Endodermal cell (in vitro differentiated cells): ENCODE measurements around the gene ASCC1. TPM values are rescaled to one million over a fixed set of nuclear protein-coding genes. Genes with fewer than 3 reads are reported as not detected.

Source experiments
- DNase-seq: peaks from one replicate; pipeline ENCODE4 v3.0.0-alpha.2; 2017
- H3K27ac ChIP-seq: 2 replicates; pipeline ENCODE4 v1.5.1; 2013; ENCODE audit warnings: mild to moderate bottlenecking, low read depth, low read length, moderate library complexity
- H3K27me3 ChIP-seq: 2 replicates; pipeline ENCODE4 v1.6.1; 2013; ENCODE audit warnings: mild to moderate bottlenecking, low read length, moderate library complexity; ENCODE audit not compliant: insufficient read depth, control insufficient read depth, poor library complexity, severe bottlenecking
- H3K36me3 ChIP-seq: 2 replicates; pipeline ENCODE4 v1.7.0; 2013; ENCODE audit warnings: mild to moderate bottlenecking, low read length, moderate library complexity; ENCODE audit not compliant: control insufficient read depth, insufficient read depth
- H3K4me1 ChIP-seq: one replicate; pipeline ENCODE4 v1.7.0; 2013; ENCODE audit warnings: low read length; ENCODE audit not compliant: control insufficient read depth, insufficient read depth
- H3K4me3 ChIP-seq: 2 replicates; pipeline ENCODE4 v1.5.1; 2013; ENCODE audit warnings: mild to moderate bottlenecking, low read length, moderate library complexity
- H3K9ac ChIP-seq: 2 replicates; pipeline ENCODE4 v1.6.1; 2013; ENCODE audit warnings: mild to moderate bottlenecking, low read length, moderate library complexity; ENCODE audit not compliant: poor library complexity, severe bottlenecking; ENCODE audit errors: extremely low read depth
- H3K9me3 ChIP-seq: 2 replicates; pipeline ENCODE4 v1.6.1; 2013; ENCODE audit warnings: mild to moderate bottlenecking, low read length, moderate library complexity; ENCODE audit not compliant: control insufficient read depth
- H3K27ac Mint-ChIP-seq: 2 replicates; pipeline ENCODE4 v1.8.0; 2020; ENCODE audit warnings: mixed read lengths
- H3K27me3 Mint-ChIP-seq: 2 replicates; pipeline ENCODE4 v1.8.0; 2021; ENCODE audit warnings: mild to moderate bottlenecking, mixed read lengths; ENCODE audit not compliant: insufficient read depth
- H3K36me3 Mint-ChIP-seq: 2 replicates; pipeline ENCODE4 v1.8.0; 2020; ENCODE audit warnings: low read depth, mixed read lengths
- H3K4me1 Mint-ChIP-seq: 2 replicates; pipeline ENCODE4 v1.8.0; 2020; ENCODE audit warnings: mixed read lengths
- H3K4me3 Mint-ChIP-seq: 2 replicates; pipeline ENCODE4 v1.8.0; 2020; ENCODE audit warnings: mild to moderate bottlenecking, moderate library complexity, mixed read lengths
- H3K9me3 Mint-ChIP-seq: 2 replicates; pipeline ENCODE4 v1.8.0; 2020; ENCODE audit warnings: mild to moderate bottlenecking, mixed read lengths
- CTCF ChIP-seq: fragments of 200-600 bp; sonication (generic); conservative IDR thresholded peaks from 2 replicates; pipeline ENCODE4 v1.5.0; 2021; ENCODE audit warnings: antibody characterized with exemption, mild to moderate bottlenecking
- WGBS, 2 experiments: methylation state at CpG; one replicate each; pipeline versions ENCODE4 v1.1.5 to v1.1.7; 2013; ENCODE audit warnings: missing lambda C conversion rate in 2 of 2, mixed read lengths in 1 of 2; ENCODE audit not compliant: insufficient coverage in 1 of 2, insufficient read length in 1 of 2; 5-methylcytosine and 5-hydroxymethylcytosine counted together
- total RNA-seq, 2 donors: library from RNA; stranded (reverse); fragmentation: NEBNext Ultra II Directional in 1 of 2; extraction: Animal tissue kit (Norgen Biotek cat#: 25700) in 1 of 2; gene quantifications; 2 replicates in 1 of 2; 3 replicates in 1 of 2; pipeline ENCODE4 v1.2.1, GENCODE V29; 2021

The ASCC1 gene
- total RNA-seq, 2 donors from 2014 or later: 29.2 to 34.0 TPM

DNA sequence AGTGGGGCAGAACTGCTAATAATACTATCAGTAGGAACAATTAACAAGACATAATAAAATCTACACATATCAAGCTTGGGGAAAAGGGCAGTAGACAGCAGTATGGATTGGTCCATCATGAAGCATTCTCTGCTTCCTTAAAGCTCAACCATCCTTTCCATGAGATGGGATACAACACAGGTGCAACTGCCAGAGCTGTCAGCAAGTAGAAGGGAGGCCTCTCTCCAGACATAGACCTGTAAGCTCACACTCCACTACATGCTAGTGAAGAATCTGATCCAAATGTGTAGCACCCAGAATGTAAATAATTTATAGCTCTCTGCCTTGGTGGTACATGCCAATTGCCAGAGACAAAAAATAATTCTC lies 41.8 kb downstream of the ASCC1 start:
- Mint-ChIP-seq H3K4me1 (no peaks in the 10 kb centered on the region), H3K9me3 (no peaks in the 10 kb centered on the region), H3K36me3 (peaks cover 21% of the 10 kb centered on the region), H3K27me3 (no peaks in the 10 kb centered on the region), H3K27ac (no peak overlapping the region), H3K4me3 (no peak overlapping the region)
- no peak for DNase-seq
- H3K36me3 ChIP-seq: peaks cover 10% of the 10 kb centered on the region
- no peaks in the 10 kb centered on the region for H3K9me3 ChIP-seq
- H3K9ac ChIP-seq: no peak overlapping the region
- no peak overlapping the region for H3K4me3 ChIP-seq
- H3K27me3 ChIP-seq: no peaks in the 10 kb centered on the region
- H3K4me1 ChIP-seq: no peaks in the 10 kb centered on the region
- TF ChIP-seq CTCF: no peak
- H3K27ac ChIP-seq: no peak overlapping the region

DNA sequence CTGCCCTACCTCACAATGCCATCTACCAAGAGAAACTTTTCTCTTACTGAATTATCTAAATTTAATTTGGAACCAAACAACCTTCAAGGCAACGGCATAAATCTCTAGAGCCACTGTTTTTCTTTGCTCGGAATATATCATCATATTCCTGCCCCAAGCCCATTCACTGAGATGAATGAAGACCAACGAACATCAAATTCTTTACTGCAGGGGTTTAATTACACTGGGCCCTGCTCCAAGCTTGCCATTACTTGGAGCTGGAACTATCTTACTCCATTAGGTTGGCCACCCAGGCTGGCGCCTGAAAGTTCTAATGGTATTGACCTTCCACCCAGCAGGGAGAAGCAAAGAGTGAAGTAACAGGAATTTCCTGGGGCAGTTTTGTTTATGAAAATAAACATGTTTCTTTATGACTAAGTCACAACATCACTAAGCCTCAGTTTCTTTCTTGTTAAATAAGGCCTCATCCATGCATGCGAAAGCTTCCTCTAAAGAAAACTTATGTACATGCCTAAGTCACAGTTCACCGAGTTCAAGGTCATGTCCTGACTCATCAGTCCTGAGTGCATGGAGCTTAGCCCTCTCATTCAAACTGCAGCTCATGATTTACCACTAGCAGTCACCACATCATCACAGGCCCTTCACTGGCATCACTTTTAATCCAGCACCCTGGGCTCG lies 42.3 kb downstream of the ASCC1 start:
- no peak for TF ChIP-seq CTCF
- H3K4me3 Mint-ChIP-seq: no peak overlapping the region
- Histone ChIP-seq H3K4me3 (no peak overlapping the region), H3K27me3 (no peaks in the 10 kb centered on the region), H3K9ac (no peak overlapping the region), H3K27ac (no peak overlapping the region), H3K4me1 (no peaks in the 10 kb centered on the region), H3K36me3 (peaks cover 4% of the 10 kb centered on the region), H3K9me3 (no peaks in the 10 kb centered on the region)
- no peaks in the 10 kb centered on the region for H3K4me1 Mint-ChIP-seq
- WGBS, 2 experiments: 82 to 91% methylated on average over 4 to 7 of the region's 7 CpGs
- DNase-seq: no peak
- H3K27ac Mint-ChIP-seq: no peak overlapping the region
- no peaks in the 10 kb centered on the region for H3K27me3 Mint-ChIP-seq
- peaks cover 18% of the 10 kb centered on the region for H3K36me3 Mint-ChIP-seq
- H3K9me3 Mint-ChIP-seq: no peaks in the 10 kb centered on the region

DNA sequence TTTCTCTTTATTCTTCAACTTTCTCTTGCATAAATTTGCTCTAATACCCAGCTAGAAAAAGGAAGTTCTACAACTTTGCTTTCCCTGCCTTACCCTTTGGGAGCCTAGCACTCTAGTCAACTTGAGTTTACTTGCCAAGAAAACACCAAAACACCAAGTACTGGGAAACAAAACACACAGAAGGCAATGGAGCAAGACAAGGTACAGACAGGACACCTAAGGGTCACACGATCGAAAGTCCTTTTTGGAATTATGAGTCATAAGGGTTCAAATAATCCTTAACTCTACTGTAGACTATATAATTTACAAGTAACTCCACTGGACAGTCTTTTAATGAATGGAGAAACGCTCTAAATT lies 42.8 kb downstream of the ASCC1 start:
- peaks cover 21% of the 10 kb centered on the region for H3K36me3 Mint-ChIP-seq
- H3K9me3 ChIP-seq: no peaks in the 10 kb centered on the region
- H3K9me3 Mint-ChIP-seq: no peaks in the 10 kb centered on the region
- no peaks in the 10 kb centered on the region for H3K27me3 ChIP-seq
- H3K27ac ChIP-seq: no peak overlapping the region
- 98% methylated on average over 3 of the region's 3 CpGs; no CpG with 5 or more reads in 1 of the 2 experiments for WGBS, 2 experiments
- no peak overlapping the region for H3K9ac ChIP-seq
- no peak for DNase-seq
- no peak overlapping the region for H3K27ac Mint-ChIP-seq
- H3K4me3 Mint-ChIP-seq: no peak overlapping the region
- no peaks in the 10 kb centered on the region for H3K4me1 ChIP-seq
- no peak for TF ChIP-seq CTCF
- H3K27me3 Mint-ChIP-seq: no peaks in the 10 kb centered on the region
- peaks cover 4% of the 10 kb centered on the region for H3K36me3 ChIP-seq
- no peak overlapping the region for H3K4me3 ChIP-seq
- H3K4me1 Mint-ChIP-seq: no peaks in the 10 kb centered on the region
